GM12878 (cell line): ENCODE data around the gene TREH. TPM values are rescaled to one million over a fixed set of nuclear protein-coding genes. Genes with fewer than 3 reads are reported as not detected.

Experiments used
- BACH1 ChIP-seq: fragments of 450-650 bp; IDR thresholded peaks from 2 replicates; pipeline ENCODE4 v1.6.1; 2017; ENCODE audit warnings: mild to moderate bottlenecking, borderline replicate concordance
- BCLAF1 ChIP-seq: fragments of 450-650 bp; IDR thresholded peaks from 2 replicates; pipeline ENCODE4 v1.6.1; 2017; ENCODE audit warnings: antibody characterized with exemption, mild to moderate bottlenecking, moderate library complexity
- BMI1 ChIP-seq: fragments of 450-650 bp; IDR thresholded peaks from 2 replicates; pipeline ENCODE4 v1.6.1; 2016; ENCODE audit warnings: mild to moderate bottlenecking, moderate library complexity, borderline replicate concordance
- CEBPB ChIP-seq, 2 experiments: fragments of 150-350 bp in 1 of 2; IDR thresholded peaks; 2 replicates each; pipeline ENCODE4 v1.6.1; 2012 to 2014; ENCODE audit warnings: low read depth in 2 of 2, low read length in 2 of 2, borderline replicate concordance in 1 of 2, inconsistent platforms in 1 of 2
- CREM ChIP-seq: IDR thresholded peaks from 2 replicates; pipeline ENCODE4 v1.6.1; 2014; ENCODE audit warnings: antibody characterized with exemption, low read depth
- CTCF ChIP-seq, 3 experiments: IDR thresholded peaks in 2 of 3; conservative IDR thresholded peaks in 1 of 3; 2 replicates each; pipeline ENCODE4 v1.5.1; 2011; ENCODE audit warnings: low read depth in 3 of 3, low read length in 3 of 3, mild to moderate bottlenecking in 3 of 3, control low read depth in 2 of 3, moderate library complexity in 2 of 3, inconsistent platforms in 1 of 3, mixed read lengths in 1 of 3; ENCODE audit not compliant: control insufficient read depth in 2 of 3, insufficient read depth in 1 of 3; ENCODE audit errors: extremely low read depth in 1 of 3
- EZH2 ChIP-seq: IDR thresholded peaks from 2 replicates; pipeline ENCODE4 v1.6.1; 2012; ENCODE audit warnings: low read depth, mild to moderate bottlenecking, control low read depth, inconsistent platforms, low read length, borderline replicate concordance; ENCODE audit not compliant: control insufficient read depth
- IKZF1 ChIP-seq: fragments of 450-650 bp; conservative IDR thresholded peaks from 2 replicates; pipeline ENCODE4 v1.6.1; 2017; ENCODE audit warnings: antibody characterized with exemption, mild to moderate bottlenecking
- NBN ChIP-seq: fragments of 450-650 bp; IDR thresholded peaks from 2 replicates; pipeline ENCODE4 v1.6.1; 2016
- POLR2AphosphoS2 ChIP-seq: IDR thresholded peaks from 2 replicates; pipeline ENCODE4 v1.6.1; 2011; ENCODE audit warnings: low read depth, mild to moderate bottlenecking, low read length, improper control_type of control experiment, moderate library complexity
- RB1 ChIP-seq: fragments of 450-650 bp; formaldehyde crosslinking; IDR thresholded peaks from 2 replicates; pipeline ENCODE4 v1.6.1; 2017; ENCODE audit warnings: mild to moderate bottlenecking, borderline replicate concordance
- RUNX3 ChIP-seq: IDR thresholded peaks from 2 replicates; pipeline ENCODE4 v1.6.1; 2012; ENCODE audit warnings: low read length, inconsistent platforms
- SMARCA5 ChIP-seq: fragments of 450-650 bp; IDR thresholded peaks from 2 replicates; pipeline ENCODE4 v1.6.1; 2017; ENCODE audit warnings: mild to moderate bottlenecking
- SMC3 ChIP-seq: IDR thresholded peaks from 2 replicates; pipeline ENCODE4 v1.6.1; 2011; ENCODE audit warnings: low read length, improper control_type of control experiment, borderline replicate concordance
- STAT1 ChIP-seq: fragments of 450-650 bp; conservative IDR thresholded peaks from 2 replicates; pipeline ENCODE4 v1.6.1; 2014; ENCODE audit warnings: antibody characterized with exemption, mild to moderate bottlenecking
- ZBTB33 ChIP-seq: fragments of 450-650 bp; IDR thresholded peaks from 2 replicates; pipeline ENCODE4 v1.6.1; 2017; ENCODE audit warnings: mild to moderate bottlenecking
- polyA plus RNA-seq, 11 experiments: library from polyadenylated mRNA; depleted of rRNA in 4 of 11; unstranded in 6 of 11; stranded (reverse) in 5 of 11; fragments of >200 nt; fragmentation: Nextera tagmentation in 4 of 11; fragmentation: Illumina TruSeq in 1 of 11; extraction: Ambion mirVana in 4 of 11; extraction: Trizol in 1 of 11; gene quantifications; 1 replicate in 1 of 11; 2 replicates in 10 of 11; pipeline versions ENCODE4 v1.2.1 to v1.2.3, GENCODE V29; 2011 to 2016; ENCODE audit warnings: inconsistent platforms in 2 of 11, missing spikeins in 2 of 11, low read depth in 1 of 11
- total RNA-seq, 4 experiments: library from RNA; depleted of rRNA in 3 of 4; stranded (reverse); fragments of >200 nt in 3 of 4; fragmentation: Illumina TruSeq in 1 of 4; extraction: Trizol in 1 of 4; gene quantifications; 2 replicates each; pipeline versions ENCODE4 v1.2.1 to v1.2.3, GENCODE V29; 2013 to 2021

Gene TREH
- total and polyA plus RNA-seq, 10 of the 15 experiments (the other 5 are each of a cell fraction or from before 2014, with no cell fraction given), result not detected

- TF ChIP-seq BCLAF1 (no peak), STAT1 (no peak), RUNX3 (no peak), BMI1 (no peak), RB1 (peak; percentile 34; the same call in 1 of the 2 replicates), SMARCA5 (0 out of 2 replicates have a peak, but pooled peaks have one; percentile 25), BACH1 (peak; percentile 22; the same call in 1 of the 2 replicates), CEBPB (IDR thresholded peaks at IDR 0.05; ENCODE audit: borderline replicate concordance in 1 of 2, low read depth in 2 of 2, low read length in 2 of 2) (no peak), CREM (no peak), POLR2AphosphoS2 (no peak), IKZF1 (no peak), CTCF (IDR thresholded peaks at IDR 0.05 in 2 of 3, conservative IDR thresholded peaks at IDR 0.05 in 1 of 3; ENCODE audit: control insufficient read depth in 2 of 3, extremely low read depth in 1 of 3, insufficient read depth in 1 of 3, low read depth in 3 of 3, low read length in 3 of 3) (peak; percentile 72 to 88 (median 87); a peak in 5 of 6 replicates), SMC3 (peak; percentile 55; the same call in 1 of the 2 replicates), EZH2 (0 out of 2 replicates have a peak, but pooled peaks have one; percentile 8), ZBTB33 (no peak), NBN (no peak)
- TF ChIP-seq, all 136 proteins: peak for 10
Measured at GRCh38 chr11:118610773-118611432, 68.5 kb downstream of the TREH start (continued).
